Peyer's patch (tissue), 4 donors: ENCODE measurements around the gene LRRC61.
A peak's percentile ranks its signal among the peaks of the same experiment; 100 is the strongest.

Experiments
- POLR2A ChIP-seq, 2 donors: fragments of 450-650 bp; IDR thresholded peaks; one replicate each; pipeline ENCODE4 v1.5.1; 2017; ENCODE audit warnings: antibody characterized with exemption in 2 of 2, mild to moderate bottlenecking in 2 of 2, moderate library complexity in 2 of 2
- TF ChIP-seq, protein P1 (sequence below), 6 experiments: fragments of 450-650 bp in 4 of 6; fragments of 200-600 bp in 2 of 6; sonication (generic) in 1 of 6; IDR thresholded peaks; one replicate each; pipeline ENCODE4 v1.5.1; 2017 to 2019; ENCODE audit warnings: antibody characterized with exemption in 6 of 6, mild to moderate bottlenecking in 3 of 6, moderate library complexity in 1 of 6

DNA sequence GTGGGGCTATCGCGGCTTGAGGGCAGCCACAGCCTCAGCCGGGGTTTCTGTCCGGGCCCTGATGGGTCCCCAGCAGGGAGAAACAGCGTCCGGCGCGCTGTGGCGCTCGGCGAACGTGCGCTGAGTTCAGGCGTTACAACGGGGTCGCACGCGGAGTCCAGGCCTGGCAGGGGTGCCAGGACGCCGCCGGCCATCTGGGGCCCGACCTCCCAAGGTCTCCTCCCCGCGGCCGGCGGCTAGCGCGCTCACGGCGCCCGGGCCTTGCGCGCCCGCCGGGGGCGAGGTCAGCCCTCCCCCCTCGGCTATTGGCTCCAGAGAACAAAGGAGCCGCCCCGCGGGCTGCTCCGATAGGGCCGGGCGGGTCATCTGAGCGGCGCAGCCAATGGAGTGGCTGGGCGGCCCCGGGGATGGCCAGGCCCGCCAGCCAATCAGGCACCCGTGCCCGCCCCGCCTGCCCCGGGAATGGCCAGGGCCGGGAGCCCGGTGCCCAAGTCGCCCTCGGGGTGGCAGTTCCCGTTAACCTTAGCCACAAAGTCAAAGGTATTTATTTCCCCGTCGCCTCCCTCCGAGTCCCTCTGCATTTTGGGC lies 55.8 kb downstream of the LRRC61 start, which contains the start of gene ZNF775:
- TF ChIP-seq, protein P1, sequence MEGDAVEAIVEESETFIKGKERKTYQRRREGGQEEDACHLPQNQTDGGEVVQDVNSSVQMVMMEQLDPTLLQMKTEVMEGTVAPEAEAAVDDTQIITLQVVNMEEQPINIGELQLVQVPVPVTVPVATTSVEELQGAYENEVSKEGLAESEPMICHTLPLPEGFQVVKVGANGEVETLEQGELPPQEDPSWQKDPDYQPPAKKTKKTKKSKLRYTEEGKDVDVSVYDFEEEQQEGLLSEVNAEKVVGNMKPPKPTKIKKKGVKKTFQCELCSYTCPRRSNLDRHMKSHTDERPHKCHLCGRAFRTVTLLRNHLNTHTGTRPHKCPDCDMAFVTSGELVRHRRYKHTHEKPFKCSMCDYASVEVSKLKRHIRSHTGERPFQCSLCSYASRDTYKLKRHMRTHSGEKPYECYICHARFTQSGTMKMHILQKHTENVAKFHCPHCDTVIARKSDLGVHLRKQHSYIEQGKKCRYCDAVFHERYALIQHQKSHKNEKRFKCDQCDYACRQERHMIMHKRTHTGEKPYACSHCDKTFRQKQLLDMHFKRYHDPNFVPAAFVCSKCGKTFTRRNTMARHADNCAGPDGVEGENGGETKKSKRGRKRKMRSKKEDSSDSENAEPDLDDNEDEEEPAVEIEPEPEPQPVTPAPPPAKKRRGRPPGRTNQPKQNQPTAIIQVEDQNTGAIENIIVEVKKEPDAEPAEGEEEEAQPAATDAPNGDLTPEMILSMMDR (IDR thresholded peaks at IDR 0.05) = peak in 1 of 6 experiments; percentile 12
- peak; percentile 81 to 82 for TF ChIP-seq POLR2A (IDR thresholded peaks at IDR 0.05)
